ENCODE data around the gene GALNT1. TPM values are rescaled to one million over a fixed set of nuclear protein-coding genes. Genes with fewer than 3 reads are reported as not detected.

Gene GALNT1
- total and polyA plus RNA-seq, 2 of the 4 experiments (the other 2 are of a cell fraction), result 24.9 to 43.9 TPM

- H2BK15ac ChIP-seq (ENCODE audit: low read depth, low read length), result no peak overlapping the region
- H3K9me3 ChIP-seq (ENCODE audit: control insufficient read depth, insufficient read depth, low read length), result no peaks in the 10 kb centered on the region
- H3K36me3 ChIP-seq (ENCODE audit: control insufficient read depth, insufficient read depth, low read length), result no peaks in the 10 kb centered on the region
- H2BK120ac ChIP-seq (ENCODE audit: low read depth, low read length), result no peak overlapping the region
- no peak for TF ChIP-seq ELK1 (IDR thresholded peaks at IDR 0.05; ENCODE audit: borderline replicate concordance, low read depth, low read length)
- no peak for TF ChIP-seq RFX5 (IDR thresholded peaks at IDR 0.05; ENCODE audit: low read depth, low read length)
- TF ChIP-seq CHD1 (IDR thresholded peaks at IDR 0.05; ENCODE audit: low read depth, low read length), result no peak
- no peak for TF ChIP-seq BHLHE40 (IDR thresholded peaks at IDR 0.05; ENCODE audit: low read depth, low read length)
- no peak for TF ChIP-seq POLR2A (IDR thresholded peaks at IDR 0.05; ENCODE audit: low read depth, low read length)
- TF ChIP-seq SMC3 (IDR thresholded peaks at IDR 0.05; ENCODE audit: low read depth, low read length), result no peak
- TF ChIP-seq MAZ (IDR thresholded peaks at IDR 0.05; ENCODE audit: borderline replicate concordance, low read depth, low read length), result no peak
- TF ChIP-seq FOS (IDR thresholded peaks at IDR 0.05; ENCODE audit: low read depth, low read length), result no peak
- TF ChIP-seq CEBPB (IDR thresholded peaks at IDR 0.05; ENCODE audit: low read depth, low read length), result no peak
- TF ChIP-seq MAFK (IDR thresholded peaks at IDR 0.05; ENCODE audit: low read depth, low read length), result no peak
- no peak for TF ChIP-seq NFE2L2 (IDR thresholded peaks at IDR 0.05; ENCODE audit: low read depth, low read length)
- TF ChIP-seq MXI1 (IDR thresholded peaks at IDR 0.05; ENCODE audit: borderline replicate concordance, low read depth, low read length), result no peak
- no peak for TF ChIP-seq USF2 (IDR thresholded peaks at IDR 0.05; ENCODE audit: low read depth, low read length)
- TF ChIP-seq RAD21 (IDR thresholded peaks at IDR 0.05; ENCODE audit: low read length), result no peak
- no peaks in the 10 kb centered on the region for H3K9me1 ChIP-seq (ENCODE audit: insufficient read depth, low read length)
- CTCF ChIA-PET, result interaction anchor here (0.6 to 1.4 kb wide), 4 partner anchors 28 to 1352 kb away, joined by 3 to 7 read pairs (median 4); no protein-coding TSS in a partner anchor
- H3K9ac ChIP-seq (ENCODE audit: low read depth, low read length), result no peak overlapping the region
- BruUV-seq (replicated peaks), result no TSS peak
- no peak overlapping the region for H2BK20ac ChIP-seq (ENCODE audit: low read depth, low read length)
- H4K5ac ChIP-seq (ENCODE audit: low read depth, low read length), result no peak overlapping the region
- no peak overlapping the region for H2AK9ac ChIP-seq (replicated peaks; ENCODE audit: low read depth, low read length, poor library complexity)
- no peak overlapping the region for H3K4ac ChIP-seq (ENCODE audit: low read depth, low read length)
- no peak overlapping the region for H4K91ac ChIP-seq (ENCODE audit: insufficient read depth, low read depth, low read length)
- POLR2A ChIA-PET (ENCODE audit: unreplicated experiment), result no interaction called here
- no peak overlapping the region for H2AFZ ChIP-seq (replicated peaks; ENCODE audit: low read length, poor library complexity)
- in situ Hi-C loops (cut with MboI; ENCODE audit: low sequenced_read_pairs) (no loop called here), intact Hi-C loops (cut with micrococcal nuclease) (no loop called here), dilution Hi-C loops (cut with HindIII; ENCODE audit: low sequenced_read_pairs, unreplicated experiment) (no loop called here)
- no peak overlapping the region for H3K4me2 ChIP-seq (ENCODE audit: low read depth, low read length)
- H3K4me3 ChIP-seq (ENCODE audit: insufficient read depth, low read depth, low read length), result no peak overlapping the region
- no peaks in the 10 kb centered on the region for H3K79me1 ChIP-seq (ENCODE audit: low read depth in 1 of 2, low read length in 2 of 2)
- WGBS, 2 experiments (ENCODE audit: extremely low coverage in 2 of 2, insufficient read length in 1 of 2), result no CpG with 5 or more reads among the region's 3 CpGs
- no peak for ATAC-seq (ENCODE audit: low read depth)
- H3K27me3 ChIP-seq (ENCODE audit: control insufficient read depth, insufficient read depth, low read length), result peaks cover 2% of the 10 kb centered on the region
- DNase-seq, result no peak
- no peak overlapping the region for H3K56ac ChIP-seq (ENCODE audit: extremely low read depth, insufficient read depth, low read length)
- H3K23ac ChIP-seq (ENCODE audit: low read depth, low read length), result no peak overlapping the region
- H3K4me1 ChIP-seq (ENCODE audit: control insufficient read depth, insufficient read depth, low read length), result no peaks in the 10 kb centered on the region
- H3K14ac ChIP-seq (replicated peaks; ENCODE audit: low read depth, low read length), result no peak overlapping the region
- no peak overlapping the region for H4K8ac ChIP-seq (ENCODE audit: low read depth in 2 of 2, low read length in 2 of 2)
- H3K18ac ChIP-seq (ENCODE audit: low read depth, low read length), result no peak overlapping the region
- H2AK5ac ChIP-seq (ENCODE audit: low read depth, low read length), result no peak overlapping the region
- H2BK5ac ChIP-seq (ENCODE audit: low read depth, low read length, poor library complexity, severe bottlenecking), result no peak overlapping the region
- H4K20me1 ChIP-seq (ENCODE audit: insufficient read depth, low read length), result no peaks in the 10 kb centered on the region
- H3K27ac ChIP-seq (ENCODE audit: insufficient read depth, low read length), result no peak overlapping the region
Observed at GRCh38 chr18:35564795-35565453, 16.6 kb upstream of the GALNT1 start.
